HCT116 (cell line): Measurements from ENCODE around the gene TNFRSF8.

Source experiments
- CEBPB ChIP-seq: IDR thresholded peaks from 2 replicates; pipeline ENCODE4 v1.6.1; 2012; ENCODE audit warnings: low read depth
- CTCF ChIP-seq, 3 experiments: fragments of 200-600 bp in 1 of 3; sonication (generic) in 1 of 3; IDR thresholded peaks in 2 of 3; conservative IDR thresholded peaks in 1 of 3; 2 replicates each; pipeline ENCODE4 v1.5.1; 2012 to 2017; ENCODE audit warnings: low read depth in 2 of 3, low read length in 2 of 3, antibody characterized with exemption in 1 of 3, borderline replicate concordance in 1 of 3, control low read depth in 1 of 3, mild to moderate bottlenecking in 1 of 3, mixed read lengths in 1 of 3, mixed run types in 1 of 3, moderate library complexity in 1 of 3; ENCODE audit not compliant: insufficient read depth in 1 of 3
- EZH2 ChIP-seq: fragments of 200-600 bp; sonication (generic); IDR thresholded peaks from 2 replicates; pipeline ENCODE4 v1.6.1; 2017; ENCODE audit warnings: antibody characterized with exemption, mixed run types
- POLR2A ChIP-seq: IDR thresholded peaks from 2 replicates; pipeline ENCODE4 v1.7.0; 2011; ENCODE audit warnings: borderline replicate concordance; ENCODE audit not compliant: insufficient read depth, insufficient read length; ENCODE audit errors: extremely low read depth
- REST ChIP-seq: IDR thresholded peaks from 2 replicates; pipeline ENCODE4 v1.6.1; 2012; ENCODE audit warnings: low read depth
- SIN3A ChIP-seq: IDR thresholded peaks from 2 replicates; pipeline ENCODE4 v1.6.1; 2012; ENCODE audit warnings: low read depth
- SP1 ChIP-seq: IDR thresholded peaks from 2 replicates; pipeline ENCODE4 v1.6.1; 2012; ENCODE audit warnings: low read depth
- ZNF274 ChIP-seq: fragments of 200-500 bp; sonication (Bioruptor generic); IDR thresholded peaks from 2 replicates; pipeline ENCODE4 v1.6.1; 2014; ENCODE audit warnings: mild to moderate bottlenecking, low read depth, low read length, inconsistent platforms
- TF ChIP-seq, protein P1 (sequence below): IDR thresholded peaks from 2 replicates; pipeline ENCODE4 v1.6.1; 2012

- TF ChIP-seq SP1 (no peak), ZNF274 (no peak), EZH2 (no peak), CTCF (IDR thresholded peaks at IDR 0.05 in 2 of 3, conservative IDR thresholded peaks at IDR 0.05 in 1 of 3; ENCODE audit: borderline replicate concordance in 1 of 3, insufficient read depth in 1 of 3, low read depth in 2 of 3, low read length in 2 of 3) (no peak), POLR2A (no peak), CEBPB (no peak), REST (no peak), SIN3A (no peak)
- TF ChIP-seq, protein P1, sequence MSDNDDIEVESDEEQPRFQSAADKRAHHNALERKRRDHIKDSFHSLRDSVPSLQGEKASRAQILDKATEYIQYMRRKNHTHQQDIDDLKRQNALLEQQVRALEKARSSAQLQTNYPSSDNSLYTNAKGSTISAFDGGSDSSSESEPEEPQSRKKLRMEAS, result no peak
Observed at GRCh38 chr1:12167493-12168429, 104.7 kb downstream of the TNFRSF8 start.
